Measurements from ENCODE around the gene RAVER1. TPM values are rescaled to one million over a fixed set of nuclear protein-coding genes. Genes with fewer than 3 reads are reported as not detected.

Gene RAVER1
- total and polyA plus RNA-seq, 10 of the 15 experiments (the other 5 are each of a cell fraction or from before 2014, with no cell fraction given): 0.03 to 87.0 (median 12.1) TPM

- Histone ChIP-seq H4K20me1 (ENCODE audit: control insufficient read depth, insufficient read depth) (no peaks in the 10 kb centered on the region), H3K4me3 (peak overlapping the region; percentile 92), H3K4me2 (ENCODE audit: control insufficient read depth, insufficient read depth) (peak overlapping the region; percentile 99), H3K79me2 (ENCODE audit: control insufficient read depth, insufficient read depth, low read length) (peaks cover 43% of the 10 kb centered on the region), H3K36me3 (ENCODE audit: control insufficient read depth in 2 of 2, insufficient read depth in 2 of 2, low read length in 1 of 2) (peaks cover under 1 to 7% of the 10 kb centered on the region in 2 experiments; a peak in 3 of 4 replicates), H3K4me1 (ENCODE audit: control insufficient read depth, insufficient read depth, low read length) (no peaks in the 10 kb centered on the region; the same call in 1 of the 2 replicates), H2AFZ (ENCODE audit: control insufficient read depth, low read depth, low read length) (peak overlapping the region; percentile 35), H3K9me3 (replicated peaks; ENCODE audit: control insufficient read depth, insufficient read depth, low read length) (no peaks in the 10 kb centered on the region), H3K9ac (ENCODE audit: control insufficient read depth, insufficient read depth, low read length) (peak overlapping the region; percentile 89), H3K27ac (ENCODE audit: control insufficient read depth, insufficient read depth) (peak overlapping the region; percentile 98), H3K27me3 (replicated peaks in 1 of 2; ENCODE audit: control insufficient read depth in 2 of 2, insufficient read depth in 2 of 2, low read length in 1 of 2) (no peaks in the 10 kb centered on the region)
- DNase-seq (ENCODE audit: low read depth, low spot score): no peak
- SMC1A ChIA-PET (ENCODE audit: uncharacterized antibody, unreplicated experiment): interaction anchor here (0.8 to 8.5 kb wide), 17 partner anchors 10 to 342 kb away, joined by 3 to 158 read pairs (median 6); partner anchors contain the start of genes ICAM4, ICAM5 and TYK2
- RAD21 ChIA-PET (ENCODE audit: unreplicated experiment): interaction anchor here (0.6 to 6.1 kb wide), 22 partner anchors 10 to 325 kb away, joined by 3 to 206 read pairs (median 6); partner anchors contain the start of genes CDC37, ICAM4, ICAM5 and MRPL4
- no TSS peak for BruUV-seq (replicated peaks)
- CTCF ChIA-PET: interaction anchor here (0.5 to 11.2 kb wide), 20 partner anchors 10 to 337 kb away, joined by 3 to 370 read pairs (median 4); partner anchors contain the start of genes CDC37, ICAM4, ICAM5 and PDE4A
- WGBS (ENCODE audit: insufficient coverage, insufficient replicate concordance, low lambda C conversion rate, missing lambda C conversion rate): 2% methylated on average over 56 of the region's 59 CpGs
- ATAC-seq: peak; percentile 55
- in situ Hi-C loops (cut with MboI) (loop anchor here (5.0 kb wide), 1 partner anchor 118 kb away; no protein-coding TSS in a partner anchor), intact Hi-C loops (cut with micrococcal nuclease; ENCODE audit: unreplicated experiment) (loop anchor here (1.0 to 5.0 kb wide), 3 partner anchors 63 to 120 kb away; partner anchors contain the start of genes RAVER1 and TYK2)
- FAIRE-seq: no peak
- POLR2A ChIA-PET: interaction anchor here (0.5 to 4.7 kb wide), 18 partner anchors 9 to 168 kb away, joined by 3 to 108 read pairs (median 4); partner anchors contain the start of genes ICAM4, ICAM5 and TYK2
- TF ChIP-seq CEBPB (IDR thresholded peaks at IDR 0.05; ENCODE audit: borderline replicate concordance in 1 of 2, low read depth in 2 of 2, low read length in 2 of 2) (no peak), TARDBP (IDR thresholded peaks at IDR 0.05; ENCODE audit: borderline replicate concordance) (peak; percentile 24; the same call in 1 of the 2 replicates), ESRRA (IDR thresholded peaks at IDR 0.05; ENCODE audit: low read length) (peak; percentile 62; the same call in 1 of the 2 replicates), RAD51 (IDR thresholded peaks at IDR 0.05) (peak; percentile 42; the same call in 1 of the 2 replicates), SMAD5 (IDR thresholded peaks at IDR 0.05; ENCODE audit: low read depth) (no peak), SPI1 (IDR thresholded peaks at IDR 0.05; ENCODE audit: borderline replicate concordance, insufficient read depth, low read depth, low read length) (no peak), ZBTB40 (IDR thresholded peaks at IDR 0.05; ENCODE audit: borderline replicate concordance) (no peak), SREBF1 (IDR thresholded peaks at IDR 0.05; ENCODE audit: low read length) (no peak), POU2F2 (IDR thresholded peaks at IDR 0.05; ENCODE audit: borderline replicate concordance, low read depth, low read length) (peak; percentile 55; the same call in 1 of the 3 replicates), SRF (IDR thresholded peaks at IDR 0.05; ENCODE audit: low read depth in 2 of 2, low read length in 2 of 2) (no peak), HDAC2 (IDR thresholded peaks at IDR 0.05) (0 out of 2 replicates have a peak, but pooled peaks have one; percentile 69), CBX5 (IDR thresholded peaks at IDR 0.05; ENCODE audit: low read depth) (0 out of 2 replicates have a peak, but pooled peaks have one; percentile 23), IKZF1 (conservative IDR thresholded peaks at IDR 0.05) (peak; percentile 95), LARP7 (IDR thresholded peaks at IDR 0.05) (no peak)
- TF ChIP-seq, protein P1, sequence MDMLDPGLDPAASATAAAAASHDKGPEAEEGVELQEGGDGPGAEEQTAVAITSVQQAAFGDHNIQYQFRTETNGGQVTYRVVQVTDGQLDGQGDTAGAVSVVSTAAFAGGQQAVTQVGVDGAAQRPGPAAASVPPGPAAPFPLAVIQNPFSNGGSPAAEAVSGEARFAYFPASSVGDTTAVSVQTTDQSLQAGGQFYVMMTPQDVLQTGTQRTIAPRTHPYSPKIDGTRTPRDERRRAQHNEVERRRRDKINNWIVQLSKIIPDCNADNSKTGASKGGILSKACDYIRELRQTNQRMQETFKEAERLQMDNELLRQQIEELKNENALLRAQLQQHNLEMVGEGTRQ (IDR thresholded peaks at IDR 0.05; ENCODE audit: borderline replicate concordance, low read depth, low read length): no peak
Measured at GRCh38 chr19:10269333-10270179, 63.8 kb downstream of the RAVER1 start.

All from GM12878 (cell line).